Stimulated activated CD4-positive, alpha-beta T cell treated with anti-CD3 and anti-CD28 coated beads, Interleukin-2, amount 100 ng/mL, for 24 hours (primary cell): ENCODE data around the gene SKAP1.

Experiments
- DNase-seq, 2 donors: peaks; one replicate each; pipeline ENCODE4 v3.0.0-alpha.2; 2020

The SKAP1 gene

DNA sequence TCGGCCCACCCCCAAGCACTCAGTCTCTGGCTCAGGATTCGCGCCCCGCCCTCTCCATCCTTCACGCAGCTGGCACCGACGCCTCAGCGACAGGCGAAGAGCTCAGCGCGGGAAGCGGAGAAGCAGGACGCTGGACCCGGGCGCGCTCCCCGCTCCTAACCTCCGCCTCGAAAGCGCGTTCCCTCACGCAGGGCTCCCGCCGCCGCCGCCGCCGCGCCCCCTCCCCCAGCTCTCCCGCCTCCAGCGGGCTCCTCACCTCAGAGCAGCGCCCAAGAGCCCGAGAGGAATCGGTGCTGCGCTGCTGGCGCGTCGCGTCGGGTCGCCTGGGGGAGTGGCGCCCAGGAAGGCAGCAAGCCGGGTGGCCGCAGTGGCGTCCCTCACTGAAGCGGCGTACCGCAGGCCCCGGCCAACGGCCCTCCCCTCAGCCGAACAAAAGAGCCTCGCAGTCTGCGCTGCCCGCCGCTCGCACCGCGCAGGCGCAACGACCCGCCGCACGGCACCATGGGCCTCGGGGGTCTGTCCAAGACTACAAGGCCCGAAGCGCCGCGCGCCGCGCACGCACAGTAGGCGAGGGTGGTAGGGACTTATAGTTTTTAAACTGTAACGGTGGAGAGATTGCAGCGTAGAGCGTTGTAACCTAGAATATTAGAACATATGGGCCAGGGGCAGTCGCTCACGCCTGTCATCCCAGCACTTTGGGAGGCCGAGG, 328.8 kb downstream of the SKAP1 start, which contains the start of gene CBX1:
Gene CBX1 (minus strand): TSS at position 467 of the 709 bp plus-strand sequence. CDS start 24,474 bp downstream, outside the sequence.
- DNase-seq, result peak; percentile 93 to 96

DNA sequence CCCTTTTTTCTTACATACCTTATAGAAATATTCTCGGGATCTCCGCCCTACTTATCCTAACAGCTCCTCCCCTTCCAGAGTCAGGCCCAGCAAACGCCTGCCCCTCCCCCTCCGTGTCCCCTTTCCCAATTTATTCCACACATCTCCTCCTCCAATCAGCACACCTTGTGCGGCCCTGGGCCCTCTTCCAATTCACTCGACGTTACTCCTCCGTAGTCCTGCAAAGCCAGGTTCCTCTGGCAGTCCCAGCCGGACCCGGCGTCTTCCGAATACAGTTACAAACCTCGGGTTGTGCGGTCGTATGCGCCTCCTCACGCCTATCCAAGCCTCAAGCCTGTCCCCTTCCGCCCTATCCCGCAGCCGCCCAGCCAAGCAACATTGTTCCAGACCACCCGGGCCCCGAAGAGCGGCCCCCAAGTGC, 329.4 kb downstream of the SKAP1 start:
- DNase-seq, result no peak

- no peak for DNase-seq
Measured at GRCh38 chr17:48100160-48100559, 329.9 kb downstream of the SKAP1 start.

GRCh38 chr17:48095611-48096010, 334.4 kb downstream of the SKAP1 start:
- no peak for DNase-seq

DNA sequence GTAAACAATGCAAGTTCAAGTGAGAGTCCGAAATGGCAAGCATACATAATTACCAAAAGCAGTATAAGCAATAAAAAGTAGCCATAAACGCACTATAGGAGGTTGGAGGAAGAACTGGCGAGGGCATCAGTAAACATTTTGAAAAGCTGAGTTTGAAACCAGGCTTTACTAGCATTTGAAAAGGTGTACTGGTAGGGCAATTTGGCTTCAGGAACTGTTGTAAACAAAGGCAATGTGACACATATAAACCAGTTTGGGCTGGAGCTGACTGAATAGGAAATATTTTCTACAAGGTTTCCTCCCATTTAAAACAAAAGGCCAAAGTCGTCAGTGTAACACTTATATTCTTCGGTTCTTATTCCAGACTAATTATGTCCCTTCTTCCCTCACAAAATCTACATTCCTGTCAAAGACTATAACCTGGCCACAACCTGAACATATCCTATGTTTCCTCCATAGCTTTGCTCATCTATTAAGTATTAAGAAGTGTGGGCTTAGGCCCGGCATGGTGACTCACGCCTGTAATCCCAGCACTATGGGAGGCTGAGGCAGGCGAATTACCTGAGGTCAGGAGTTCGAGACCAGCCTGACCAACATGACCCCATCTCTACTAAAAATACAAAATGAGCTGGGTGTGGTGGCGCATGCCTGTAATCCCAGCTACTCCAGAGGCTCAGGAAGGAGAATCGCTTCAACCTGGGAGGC, 336.5 kb downstream of the SKAP1 start:
- no peak for DNase-seq

DNA sequence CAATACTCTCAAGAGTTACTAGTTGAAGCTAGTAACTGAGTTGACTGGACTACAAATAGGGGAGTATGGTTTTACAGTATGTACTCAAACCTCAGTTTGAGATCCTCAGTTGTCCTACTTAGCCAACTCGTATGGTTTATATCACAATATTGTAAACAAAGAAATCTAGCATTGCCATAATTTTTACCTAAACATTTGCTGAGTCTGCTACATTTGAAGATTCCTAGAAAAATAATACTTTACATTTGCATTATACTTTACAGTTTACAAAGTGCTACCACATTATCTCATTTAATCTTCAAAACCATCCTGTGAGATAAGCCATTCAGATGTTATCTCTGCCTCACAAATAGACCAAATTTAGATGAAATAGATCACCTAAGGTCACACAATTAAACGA, 345.1 kb downstream of the SKAP1 start:
- no peak for DNase-seq
